Stimulated activated CD8-positive, alpha-beta memory T cell treated with anti-CD3 and anti-CD28 coated beads, Interleukin-4, amount 100 ng/mL, for 24 hours (primary cell): ENCODE results near the gene LINC01488.

ENCODE experiments used
- DNase-seq: peaks from one replicate; pipeline ENCODE4 v3.0.0-alpha.2; 2020; ENCODE audit warnings: low read depth

LINC01488 gene

GRCh38 chr11:69511358-69512055, 30.0 kb downstream of the LINC01488 start:
- DNase-seq = no peak

GRCh38 chr11:69512136-69512535, 30.7 kb downstream of the LINC01488 start:
- DNase-seq = no peak

GRCh38 chr11:69512790-69513189, 31.3 kb downstream of the LINC01488 start:
- no peak for DNase-seq

GRCh38 chr11:69513196-69513595, 31.7 kb downstream of the LINC01488 start:
- no peak for DNase-seq

GRCh38 chr11:69513663-69514224, 32.3 kb downstream of the LINC01488 start:
- DNase-seq = no peak

- no peak for DNase-seq
Observed at GRCh38 chr11:69514771-69515170, 33.3 kb downstream of the LINC01488 start.

GRCh38 chr11:69515271-69516245, 34.1 kb downstream of the LINC01488 start:
- no peak for DNase-seq

- DNase-seq = no peak
Observed at GRCh38 chr11:69516526-69516925, 35.1 kb downstream of the LINC01488 start.

- no peak for DNase-seq
Observed at GRCh38 chr11:69518081-69518950, 36.9 kb downstream of the LINC01488 start.

GRCh38 chr11:69520186-69520916, 38.9 kb downstream of the LINC01488 start:
- no peak for DNase-seq

GRCh38 chr11:69521457-69521856, 40.0 kb downstream of the LINC01488 start:
- DNase-seq = no peak

GRCh38 chr11:69523453-69523852, 42.0 kb downstream of the LINC01488 start:
- DNase-seq = no peak

GRCh38 chr11:69524291-69524882, 42.9 kb downstream of the LINC01488 start:
- no peak for DNase-seq

GRCh38 chr11:69524991-69525411, 43.5 kb downstream of the LINC01488 start:
- no peak for DNase-seq

- no peak for DNase-seq
Observed at GRCh38 chr11:69525516-69526452, 44.3 kb downstream of the LINC01488 start.

- DNase-seq = no peak
Observed at GRCh38 chr11:69526453-69526810, 45.0 kb downstream of the LINC01488 start.

- no peak for DNase-seq
Observed at GRCh38 chr11:69529001-69529400, 47.5 kb downstream of the LINC01488 start.

- DNase-seq = no peak
Observed at GRCh38 chr11:69530278-69531070, 49.0 kb downstream of the LINC01488 start.
